ENCODE measurements around the gene CTSW. TPM values are rescaled to one million over a fixed set of nuclear protein-coding genes. Genes with fewer than 3 reads are reported as not detected.

Gene CTSW
- total RNA-seq, 2 experiments from 2014 or later = 75.9 to 80.5 TPM

DNA sequence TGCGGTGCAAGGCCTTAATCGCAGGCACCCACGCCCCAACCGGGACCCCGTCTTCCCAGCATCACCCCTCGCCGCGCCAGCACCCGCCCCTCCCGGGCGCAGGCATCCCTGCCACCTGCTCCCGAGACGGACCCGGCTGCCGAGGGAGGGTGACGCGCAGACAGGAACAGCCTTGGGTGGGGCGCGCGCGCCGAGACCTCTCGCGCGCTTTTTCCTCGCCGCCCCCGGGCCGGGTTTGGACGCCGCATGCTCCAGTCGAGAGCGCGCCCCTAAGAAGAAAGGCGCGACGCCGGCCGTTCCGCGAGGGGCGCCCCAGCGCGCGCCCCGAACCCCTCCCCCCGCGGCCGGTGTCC, 22.2 kb upstream of the CTSW start:
- Mint-ChIP-seq H3K27ac (peak overlapping the region; percentile 83), H3K27me3 (no peaks in the 10 kb centered on the region), H3K36me3 (ENCODE audit: low read depth) (peaks cover 64% of the 10 kb centered on the region), H3K4me3 (peak overlapping the region; percentile 91), H3K4me1 (peaks cover 61% of the 10 kb centered on the region), H3K9me3 (no peaks in the 10 kb centered on the region)
- POLR2A ChIA-PET = interaction anchor here (1.0 to 8.9 kb wide), 14 partner anchors 8 to 242 kb away, joined by 4 to 284 read pairs (median 12); partner anchors contain the start of genes AP5B1, BANF1, C11orf68 and CCDC85B
- CTCF ChIA-PET = interaction anchor here (1.2 to 8.7 kb wide), 3 partner anchors 30 to 146 kb away, joined by 4 to 251 read pairs (median 7); partner anchors contain the start of genes AP5B1, CCDC85B, FIBP and KAT5
- DNase-seq = peak; percentile 70

DNA sequence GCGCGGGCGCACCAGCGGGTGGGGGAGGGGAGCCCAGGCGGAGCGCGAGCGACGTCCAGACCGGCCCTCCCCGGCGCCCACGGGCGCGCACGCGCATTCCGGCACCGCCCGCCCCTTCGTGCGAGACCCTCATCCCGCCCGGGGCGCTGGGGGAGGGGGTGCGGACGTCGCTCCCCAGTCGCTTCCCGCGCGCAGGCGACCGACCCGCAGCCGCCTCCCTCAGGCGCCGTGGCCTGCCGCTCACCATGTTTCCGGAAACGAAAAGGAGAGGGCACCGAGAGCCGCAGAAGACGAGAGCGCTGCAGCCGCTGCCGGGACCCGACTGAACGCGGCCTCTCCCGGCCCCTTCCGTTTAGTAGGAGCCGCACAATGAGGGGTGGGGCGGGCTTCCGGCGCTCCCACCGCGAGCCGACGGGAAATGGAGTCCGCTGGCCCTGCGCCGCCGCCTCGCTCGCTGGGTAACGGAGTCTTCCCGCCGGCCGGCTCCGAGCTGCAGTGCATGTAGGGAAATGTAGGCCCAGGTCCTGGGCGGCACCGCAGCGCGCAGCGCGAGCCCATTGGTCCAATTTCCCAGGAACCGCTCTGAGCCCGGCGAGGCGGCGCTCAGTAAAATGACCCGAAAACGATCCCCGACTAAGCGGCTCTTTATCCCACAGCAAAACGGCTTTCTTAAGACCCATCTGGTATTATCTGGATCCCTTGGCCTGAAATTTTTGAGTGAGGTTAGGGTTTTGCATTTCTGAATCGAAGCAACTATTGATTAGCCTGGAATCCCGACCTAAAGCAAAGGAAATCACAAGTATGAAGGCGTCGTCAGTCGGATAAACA, 21.6 kb upstream of the CTSW start, which contains the start of gene CFL1:
CFL1 (minus strand) TSS at position 328 of the 828 bp plus-strand sequence; CDS start at position 247, 81 bp downstream.
- Mint-ChIP-seq H3K4me3 (peak within 1 kb of the TSS; percentile 91), H3K36me3 (ENCODE audit: low read depth) (peaks cover 64% of the 10 kb centered on the region), H3K27me3 (no peaks in the 10 kb centered on the region), H3K4me1 (peaks cover 66% of the 10 kb centered on the region), H3K27ac (peak within 1 kb of the TSS; percentile 97), H3K9me3 (no peaks in the 10 kb centered on the region)
- POLR2A ChIA-PET = interaction anchor here (0.6 to 8.9 kb wide), 27 partner anchors 8 to 736 kb away, joined by 3 to 284 read pairs (median 9); partner anchors contain the start of genes AP5B1, BANF1, C11orf68 and CCDC85B
- peak; percentile 99 for DNase-seq
- CTCF ChIA-PET = interaction anchor here (1.2 to 8.7 kb wide), 6 partner anchors 19 to 146 kb away, joined by 4 to 251 read pairs (median 10); partner anchors contain the start of genes AP5B1, CCDC85B, FIBP and KAT5

DNA sequence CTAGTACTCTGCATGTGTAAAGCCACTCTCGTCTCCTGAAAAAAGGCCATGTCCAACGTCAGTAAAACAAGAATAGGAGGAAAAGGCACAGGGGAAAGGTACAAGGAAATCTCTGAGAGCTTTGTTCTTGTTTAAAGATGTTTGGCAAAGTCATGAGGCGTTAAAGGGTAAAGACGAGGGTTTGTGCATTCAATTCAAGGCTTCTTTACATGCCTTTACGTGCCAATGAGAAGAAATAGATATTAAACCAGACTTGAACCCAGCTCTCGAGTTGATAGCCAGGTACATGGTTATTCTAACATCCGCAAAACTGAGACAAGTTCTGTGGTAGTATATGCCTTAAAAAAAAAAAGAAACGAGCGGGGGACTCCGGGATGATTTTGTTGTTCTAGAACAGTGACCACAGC, 21.0 kb upstream of the CTSW start:
- H3K36me3 Mint-ChIP-seq (ENCODE audit: low read depth) = peaks cover 64% of the 10 kb centered on the region
- H3K9me3 Mint-ChIP-seq = no peaks in the 10 kb centered on the region
- ChIA-PET CTCF (interaction anchor here (1.2 to 8.7 kb wide), 11 partner anchors 12 to 243 kb away, joined by 4 to 251 read pairs (median 12); partner anchors contain the start of genes AP5B1, CCDC85B, CTSW and FIBP), POLR2A (interaction anchor here (0.6 to 8.9 kb wide), 29 partner anchors 8 to 983 kb away, joined by 3 to 284 read pairs (median 12); partner anchors contain the start of genes AP5B1, BANF1, C11orf68 and CCDC85B)
- H3K4me3 Mint-ChIP-seq = peak overlapping the region; percentile 84
- peaks cover 66% of the 10 kb centered on the region for H3K4me1 Mint-ChIP-seq
- peak overlapping the region; percentile 97 for H3K27ac Mint-ChIP-seq
- no peaks in the 10 kb centered on the region for H3K27me3 Mint-ChIP-seq
- no peak for DNase-seq

DNA sequence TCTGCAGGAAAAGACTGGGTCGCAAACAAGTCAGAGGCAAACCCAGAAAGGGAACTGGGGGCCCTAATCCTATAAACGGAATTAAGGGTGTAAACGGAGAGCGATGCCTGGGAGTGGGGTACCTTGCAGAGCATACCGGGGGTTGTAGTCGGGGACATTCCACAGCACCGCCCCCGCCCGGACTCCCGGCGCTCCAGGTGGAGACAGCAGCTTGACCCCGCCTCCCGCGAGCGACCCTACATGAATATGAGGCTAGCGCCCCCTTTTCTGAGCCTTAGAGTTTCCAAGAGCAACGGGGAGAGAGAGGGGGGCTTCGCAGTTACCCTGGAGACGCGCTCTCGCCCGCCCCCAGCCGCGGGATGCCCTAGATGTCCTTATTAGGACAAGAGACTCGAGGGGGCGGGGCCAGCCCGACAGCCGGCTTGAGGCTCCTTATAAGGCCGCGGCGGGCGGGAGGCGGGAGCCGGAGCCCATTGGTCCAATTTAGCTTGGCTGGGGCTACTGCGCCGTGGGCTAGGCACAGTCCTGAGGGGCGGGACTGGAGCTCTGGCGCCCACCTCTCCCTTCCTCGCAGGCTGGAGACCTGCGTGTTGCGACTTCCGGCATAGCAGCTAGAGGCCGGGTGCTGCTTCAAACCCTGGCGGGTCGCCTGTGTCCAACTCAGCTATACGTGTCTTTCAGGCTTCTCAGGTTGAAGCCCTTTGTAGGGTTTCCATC, 20.4 kb upstream of the CTSW start:
- peak overlapping the region; percentile 97 for H3K27ac Mint-ChIP-seq
- peak; percentile 99 for DNase-seq

GRCh38 chr11:65859812-65860277, 19.8 kb upstream of the CTSW start:
- Mint-ChIP-seq H3K36me3 (ENCODE audit: low read depth) (peaks cover 61% of the 10 kb centered on the region), H3K27ac (peak overlapping the region; percentile 97), H3K9me3 (no peaks in the 10 kb centered on the region), H3K27me3 (no peaks in the 10 kb centered on the region), H3K4me1 (peaks cover 56% of the 10 kb centered on the region), H3K4me3 (peak overlapping the region; percentile 84)
- DNase-seq = no peak
- ChIA-PET CTCF (interaction anchor here (0.6 to 8.7 kb wide), 43 partner anchors 8 to 360 kb away, joined by 3 to 251 read pairs (median 5); partner anchors contain the start of genes AP5B1, BANF1, C11orf68 and CCDC85B), POLR2A (interaction anchor here (0.6 to 8.9 kb wide), 37 partner anchors 10 to 1115 kb away, joined by 3 to 284 read pairs (median 6); partner anchors contain the start of genes AP5B1, BANF1, C11orf68 and CCDC85B)

More for the DNA sequence above, 20.4 kb upstream of the CTSW start:
- Mint-ChIP-seq H3K36me3 (ENCODE audit: low read depth) (peaks cover 63% of the 10 kb centered on the region), H3K27me3 (no peaks in the 10 kb centered on the region), H3K4me1 (peaks cover 62% of the 10 kb centered on the region), H3K4me3 (peak overlapping the region; percentile 84), H3K9me3 (no peaks in the 10 kb centered on the region)
- ChIA-PET POLR2A (interaction anchor here (0.6 to 8.9 kb wide), 37 partner anchors 9 to 1115 kb away, joined by 3 to 284 read pairs (median 6); partner anchors contain the start of genes AP5B1, BANF1, C11orf68 and CCDC85B), CTCF (interaction anchor here (0.6 to 8.7 kb wide), 39 partner anchors 8 to 360 kb away, joined by 3 to 251 read pairs (median 6); partner anchors contain the start of genes AP5B1, BANF1, C11orf68 and CCDC85B)

GRCh38 chr11:65860278-65861164, 19.1 kb upstream of the CTSW start, which contains the start of gene MUS81:
Gene MUS81, plus strand, starts transcription at chr11:65860433. Its CDS starts 321 bp downstream, at chr11:65860754.
- peaks cover 60% of the 10 kb centered on the region for H3K36me3 Mint-ChIP-seq (ENCODE audit: low read depth)
- peak within 1 kb of the TSS; percentile 84 for H3K4me3 Mint-ChIP-seq
- peaks cover 52% of the 10 kb centered on the region for H3K4me1 Mint-ChIP-seq
- ChIA-PET CTCF (interaction anchor here (0.6 to 8.7 kb wide), 41 partner anchors 9 to 361 kb away, joined by 3 to 251 read pairs (median 5); partner anchors contain the start of genes AP5B1, BANF1, C11orf68 and CCDC85B), POLR2A (interaction anchor here (0.6 to 8.9 kb wide), 40 partner anchors 10 to 1116 kb away, joined by 3 to 284 read pairs (median 6); partner anchors contain the start of genes AP5B1, BANF1, C11orf68 and CCDC85B)
- H3K27me3 Mint-ChIP-seq = no peaks in the 10 kb centered on the region
- no peaks in the 10 kb centered on the region for H3K9me3 Mint-ChIP-seq
- DNase-seq = peak; percentile 97
- H3K27ac Mint-ChIP-seq = peak within 1 kb of the TSS; percentile 97

DNA sequence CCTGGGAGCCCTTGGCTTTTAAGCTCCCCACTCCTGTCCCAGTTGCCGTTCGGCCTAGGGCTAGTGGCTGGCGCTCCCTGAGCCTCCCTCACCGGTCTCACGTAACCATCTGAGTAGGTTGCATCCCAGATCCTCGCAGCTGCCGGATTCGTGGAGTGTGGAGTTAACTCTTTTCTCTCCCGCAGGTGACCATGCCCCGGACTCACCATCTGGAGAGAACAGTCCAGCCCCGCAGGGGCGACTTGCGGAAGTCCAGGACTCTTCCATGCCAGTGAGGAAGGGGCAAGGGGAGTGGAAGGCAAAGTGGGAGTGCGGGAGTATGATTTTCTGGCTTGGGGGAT, 18.5 kb upstream of the CTSW start:
- H3K4me3 Mint-ChIP-seq = peak overlapping the region; percentile 84
- no peaks in the 10 kb centered on the region for H3K27me3 Mint-ChIP-seq
- H3K4me1 Mint-ChIP-seq = peaks cover 46% of the 10 kb centered on the region
- no peaks in the 10 kb centered on the region for H3K9me3 Mint-ChIP-seq
- peaks cover 58% of the 10 kb centered on the region for H3K36me3 Mint-ChIP-seq (ENCODE audit: low read depth)
- ChIA-PET POLR2A (interaction anchor here (0.6 to 8.9 kb wide), 18 partner anchors 9 to 246 kb away, joined by 3 to 284 read pairs (median 10); partner anchors contain the start of genes AP5B1, BANF1, CCDC85B and CTSW), CTCF (interaction anchor here (0.7 to 8.7 kb wide), 9 partner anchors 9 to 149 kb away, joined by 3 to 251 read pairs (median 14); partner anchors contain the start of genes CCDC85B, CTSW, FIBP and FOSL1)
- DNase-seq = no peak
- H3K27ac Mint-ChIP-seq = peak overlapping the region; percentile 97

DNA sequence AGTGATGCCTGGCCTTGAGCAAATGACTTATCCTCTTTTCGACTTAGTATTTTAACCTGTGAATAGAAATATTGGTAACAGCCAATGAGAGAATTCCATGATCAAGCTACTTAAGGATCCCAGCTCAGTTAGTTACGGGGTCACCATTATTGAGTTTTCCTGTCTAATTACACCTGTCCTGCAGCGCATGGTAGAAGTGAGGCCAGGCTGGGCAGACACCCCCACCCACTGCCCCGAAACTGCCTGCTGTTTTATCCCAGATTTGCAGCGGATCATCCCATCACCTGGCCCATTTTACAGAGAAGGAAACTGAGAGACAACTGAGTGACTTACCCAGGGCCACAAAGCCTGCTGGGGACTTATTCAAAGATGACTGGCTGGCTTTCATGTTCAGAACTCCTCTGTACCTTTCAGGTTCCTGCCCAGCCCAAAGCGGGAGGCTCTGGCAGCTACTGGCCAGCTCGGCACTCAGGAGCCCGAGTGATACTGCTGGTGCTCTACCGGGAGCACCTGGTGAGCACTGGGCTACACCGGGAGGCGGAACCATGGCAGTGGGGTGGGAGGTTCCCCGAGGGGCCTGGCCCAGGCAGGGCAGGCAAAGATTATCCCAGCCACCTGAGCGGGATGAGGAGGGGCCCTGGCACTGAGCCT, 18.0 kb upstream of the CTSW start:
- Mint-ChIP-seq H3K4me1 (peaks cover 41% of the 10 kb centered on the region), H3K36me3 (ENCODE audit: low read depth) (peaks cover 55% of the 10 kb centered on the region), H3K4me3 (peak overlapping the region; percentile 84), H3K27ac (peak overlapping the region; percentile 97), H3K27me3 (no peaks in the 10 kb centered on the region), H3K9me3 (no peaks in the 10 kb centered on the region)
- POLR2A ChIA-PET = interaction anchor here (0.8 to 8.9 kb wide), 14 partner anchors 9 to 247 kb away, joined by 3 to 284 read pairs (median 13); partner anchors contain the start of genes BANF1, CCDC85B, CTSW and EFEMP2
- CTCF ChIA-PET = interaction anchor here (0.7 to 8.7 kb wide), 5 partner anchors 9 to 150 kb away, joined by 3 to 251 read pairs (median 20); partner anchors contain the start of genes CCDC85B, FIBP and KAT5
- DNase-seq = peak; percentile 14

- H3K27me3 Mint-ChIP-seq = no peaks in the 10 kb centered on the region
- ChIA-PET POLR2A (interaction anchor here (2.1 to 8.9 kb wide), 3 partner anchors 11 to 27 kb away, joined by 7 to 284 read pairs (median 38); partner anchors contain the start of genes CCDC85B and FIBP), CTCF (interaction anchor here (8.7 kb wide), 1 partner anchor 25 kb away, joined by 251 read pairs; the partner anchor contains the start of genes CCDC85B and FIBP)
- H3K4me3 Mint-ChIP-seq = peak overlapping the region; percentile 84
- H3K4me1 Mint-ChIP-seq = peaks cover 40% of the 10 kb centered on the region
- DNase-seq = no peak
- H3K27ac Mint-ChIP-seq = peak overlapping the region; percentile 4
- no peaks in the 10 kb centered on the region for H3K9me3 Mint-ChIP-seq
- H3K36me3 Mint-ChIP-seq (ENCODE audit: low read depth) = peaks cover 56% of the 10 kb centered on the region
Observed at GRCh38 chr11:65862191-65862735, 17.4 kb upstream of the CTSW start.
